ENCODE measurements around the gene RANBP3L.
"Not testable (repeated sequence)": the region's sequence is repeated elsewhere in the genome, so short reads cannot be mapped to it uniquely, and the experiment has no call there.

The RANBP3L gene

GRCh38 chr5:36206913-36207312 is 94.8 kb downstream of the RANBP3L start:
- DNase-seq (ENCODE audit: low read depth) = no peak

- no peak for DNase-seq (ENCODE audit: low read depth)
These were observed 96.4 kb downstream of the RANBP3L start for GRCh38 chr5:36205329-36205728.

GRCh38 chr5:36202521-36202961 is 99.2 kb downstream of the RANBP3L start:
- no peak for DNase-seq (ENCODE audit: low read depth)

GRCh38 chr5:36200513-36200912 is 101.2 kb downstream of the RANBP3L start:
- no peak for DNase-seq (ENCODE audit: low read depth)

GRCh38 chr5:36199620-36200019 is 102.1 kb downstream of the RANBP3L start:
- DNase-seq (ENCODE audit: low read depth) = no peak

GRCh38 chr5:36198783-36199182 is 102.9 kb downstream of the RANBP3L start:
- DNase-seq (ENCODE audit: low read depth) = not testable (repeated sequence)

Data from stimulated activated CD8-positive, alpha-beta memory T cell treated with anti-CD3 and anti-CD28 coated beads, Interleukin-4, amount 100 ng/mL, for 24 hours (primary cell).